Peyer's patch (tissue), 4 donors: Measurements from ENCODE around the gene ADCY2.

ENCODE experiments used
- POLR2A ChIP-seq, 2 donors: fragments of 450-650 bp; IDR thresholded peaks; one replicate each; pipeline ENCODE4 v1.5.1; 2017; ENCODE audit warnings: antibody characterized with exemption in 2 of 2, mild to moderate bottlenecking in 2 of 2, moderate library complexity in 2 of 2
- TF ChIP-seq, protein P1 (sequence below), 6 experiments: fragments of 450-650 bp in 4 of 6; fragments of 200-600 bp in 2 of 6; sonication (generic) in 1 of 6; IDR thresholded peaks; one replicate each; pipeline ENCODE4 v1.5.1; 2017 to 2019; ENCODE audit warnings: antibody characterized with exemption in 6 of 6, mild to moderate bottlenecking in 3 of 6, moderate library complexity in 1 of 6

DNA sequence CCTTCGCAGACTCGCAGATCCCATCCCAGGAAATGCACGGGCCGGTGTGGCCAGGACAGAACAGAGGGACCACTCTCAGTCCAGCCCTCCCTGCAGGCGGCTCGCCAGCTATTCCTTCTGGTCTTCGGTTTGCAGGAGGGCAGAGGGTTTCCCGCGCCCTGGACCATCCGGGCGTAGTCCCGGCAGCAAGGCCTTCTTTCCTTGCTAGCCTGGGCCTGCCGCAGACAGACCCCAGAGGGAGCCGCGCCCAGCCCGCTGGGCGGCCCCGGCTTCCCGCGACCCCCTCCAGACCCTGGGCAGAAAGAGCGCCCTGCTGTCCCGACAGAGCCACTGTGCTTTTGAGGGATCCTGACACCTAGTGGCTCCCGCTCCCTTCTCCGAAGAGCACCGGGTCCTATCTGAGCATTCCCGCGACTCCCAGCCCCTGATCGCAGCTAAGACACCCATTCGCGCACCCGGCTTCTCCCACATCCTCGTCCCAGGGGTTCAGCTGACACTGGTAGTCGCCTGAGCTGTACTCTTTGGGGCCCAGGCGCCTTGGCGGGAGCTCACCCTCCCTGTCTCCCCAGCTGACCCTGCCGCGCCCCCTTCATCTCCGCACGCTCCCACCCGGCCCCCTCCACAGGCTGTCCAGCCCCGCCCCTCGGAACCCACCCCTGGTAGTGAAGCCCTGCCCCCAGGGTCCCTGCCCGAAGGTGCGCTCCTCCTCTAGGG is 453.9 kb downstream of the ADCY2 start:
- TF ChIP-seq, protein P1, sequence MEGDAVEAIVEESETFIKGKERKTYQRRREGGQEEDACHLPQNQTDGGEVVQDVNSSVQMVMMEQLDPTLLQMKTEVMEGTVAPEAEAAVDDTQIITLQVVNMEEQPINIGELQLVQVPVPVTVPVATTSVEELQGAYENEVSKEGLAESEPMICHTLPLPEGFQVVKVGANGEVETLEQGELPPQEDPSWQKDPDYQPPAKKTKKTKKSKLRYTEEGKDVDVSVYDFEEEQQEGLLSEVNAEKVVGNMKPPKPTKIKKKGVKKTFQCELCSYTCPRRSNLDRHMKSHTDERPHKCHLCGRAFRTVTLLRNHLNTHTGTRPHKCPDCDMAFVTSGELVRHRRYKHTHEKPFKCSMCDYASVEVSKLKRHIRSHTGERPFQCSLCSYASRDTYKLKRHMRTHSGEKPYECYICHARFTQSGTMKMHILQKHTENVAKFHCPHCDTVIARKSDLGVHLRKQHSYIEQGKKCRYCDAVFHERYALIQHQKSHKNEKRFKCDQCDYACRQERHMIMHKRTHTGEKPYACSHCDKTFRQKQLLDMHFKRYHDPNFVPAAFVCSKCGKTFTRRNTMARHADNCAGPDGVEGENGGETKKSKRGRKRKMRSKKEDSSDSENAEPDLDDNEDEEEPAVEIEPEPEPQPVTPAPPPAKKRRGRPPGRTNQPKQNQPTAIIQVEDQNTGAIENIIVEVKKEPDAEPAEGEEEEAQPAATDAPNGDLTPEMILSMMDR (IDR thresholded peaks at IDR 0.05) = no peak
- TF ChIP-seq POLR2A (IDR thresholded peaks at IDR 0.05) = no peak
